GM12878 (cell line): ENCODE data around the gene TMEM236.

Experiments
- BRCA1 ChIP-seq: IDR thresholded peaks from 2 replicates; pipeline ENCODE4 v1.6.1; 2011; ENCODE audit warnings: low read depth, low read length, improper control_type of control experiment
- MXI1 ChIP-seq: fragments of 150-350 bp; IDR thresholded peaks from 2 replicates; pipeline ENCODE4 v1.6.1; 2011; ENCODE audit warnings: low read depth, mild to moderate bottlenecking, inconsistent platforms, low read length, improper control_type of control experiment
- RFX5 ChIP-seq: IDR thresholded peaks from 2 replicates; pipeline ENCODE4 v1.6.1; 2011; ENCODE audit warnings: low read depth, low read length, improper control_type of control experiment
- SKIL ChIP-seq: fragments of 450-650 bp; IDR thresholded peaks from 2 replicates; pipeline ENCODE4 v1.6.1; 2017; ENCODE audit warnings: mild to moderate bottlenecking, low read depth, inconsistent platforms; ENCODE audit not compliant: poor library complexity, severe bottlenecking
- SUZ12 ChIP-seq: fragments of 200-600 bp; sonication (generic); IDR thresholded peaks from one replicate; pipeline ENCODE4 v1.6.1; 2018; ENCODE audit warnings: antibody characterized with exemption, mild to moderate bottlenecking; ENCODE audit not compliant: unreplicated experiment
- TBL1XR1 ChIP-seq: IDR thresholded peaks from 2 replicates; pipeline ENCODE4 v1.6.1; 2012; ENCODE audit warnings: low read depth, low read length, improper control_type of control experiment
- TF ChIP-seq, protein P1 (sequence below), 3 experiments: IDR thresholded peaks in 2 of 3; conservative IDR thresholded peaks in 1 of 3; 2 replicates each; pipeline ENCODE4 v1.5.1; 2011; ENCODE audit warnings: low read depth in 3 of 3, low read length in 3 of 3, mild to moderate bottlenecking in 3 of 3, control low read depth in 2 of 3, moderate library complexity in 2 of 3, inconsistent platforms in 1 of 3, mixed read lengths in 1 of 3; ENCODE audit not compliant: control insufficient read depth in 2 of 3, insufficient read depth in 1 of 3; ENCODE audit errors: extremely low read depth in 1 of 3

DNA sequence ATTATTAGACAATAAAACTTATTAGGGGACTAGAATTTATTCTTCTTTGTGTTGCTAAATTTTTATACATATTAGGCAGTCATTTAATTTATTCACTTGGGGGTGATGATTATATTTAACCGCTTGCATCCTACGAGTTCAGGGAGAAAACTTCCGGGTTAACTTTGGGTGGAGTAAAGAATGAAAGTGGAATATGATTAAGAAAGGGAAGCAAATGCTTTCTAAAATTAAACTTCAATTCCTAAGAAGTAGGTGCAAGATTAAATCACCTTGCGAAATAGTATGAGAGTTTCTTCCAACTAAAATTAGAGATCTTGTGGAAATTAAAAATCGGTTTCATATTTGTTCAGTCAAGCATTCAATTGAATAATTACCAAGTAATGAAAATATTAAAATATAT, 90.6 kb downstream of the TMEM236 start:
- TF ChIP-seq SUZ12 (no peak), MXI1 (no peak), TBL1XR1 (no peak), SKIL (no peak), BRCA1 (no peak), RFX5 (no peak)
- TF ChIP-seq, protein P1, sequence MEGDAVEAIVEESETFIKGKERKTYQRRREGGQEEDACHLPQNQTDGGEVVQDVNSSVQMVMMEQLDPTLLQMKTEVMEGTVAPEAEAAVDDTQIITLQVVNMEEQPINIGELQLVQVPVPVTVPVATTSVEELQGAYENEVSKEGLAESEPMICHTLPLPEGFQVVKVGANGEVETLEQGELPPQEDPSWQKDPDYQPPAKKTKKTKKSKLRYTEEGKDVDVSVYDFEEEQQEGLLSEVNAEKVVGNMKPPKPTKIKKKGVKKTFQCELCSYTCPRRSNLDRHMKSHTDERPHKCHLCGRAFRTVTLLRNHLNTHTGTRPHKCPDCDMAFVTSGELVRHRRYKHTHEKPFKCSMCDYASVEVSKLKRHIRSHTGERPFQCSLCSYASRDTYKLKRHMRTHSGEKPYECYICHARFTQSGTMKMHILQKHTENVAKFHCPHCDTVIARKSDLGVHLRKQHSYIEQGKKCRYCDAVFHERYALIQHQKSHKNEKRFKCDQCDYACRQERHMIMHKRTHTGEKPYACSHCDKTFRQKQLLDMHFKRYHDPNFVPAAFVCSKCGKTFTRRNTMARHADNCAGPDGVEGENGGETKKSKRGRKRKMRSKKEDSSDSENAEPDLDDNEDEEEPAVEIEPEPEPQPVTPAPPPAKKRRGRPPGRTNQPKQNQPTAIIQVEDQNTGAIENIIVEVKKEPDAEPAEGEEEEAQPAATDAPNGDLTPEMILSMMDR (IDR thresholded peaks at IDR 0.05 in 2 of 3, conservative IDR thresholded peaks at IDR 0.05 in 1 of 3; ENCODE audit: control insufficient read depth in 2 of 3, extremely low read depth in 1 of 3, insufficient read depth in 1 of 3, low read depth in 3 of 3, low read length in 3 of 3): no peak
